ENCODE data around the gene TRIM41.
"Not testable (repeated sequence)": the region's sequence is repeated elsewhere in the genome, so short reads cannot be mapped to it uniquely, and the experiment has no call there.

TRIM41 gene

DNA sequence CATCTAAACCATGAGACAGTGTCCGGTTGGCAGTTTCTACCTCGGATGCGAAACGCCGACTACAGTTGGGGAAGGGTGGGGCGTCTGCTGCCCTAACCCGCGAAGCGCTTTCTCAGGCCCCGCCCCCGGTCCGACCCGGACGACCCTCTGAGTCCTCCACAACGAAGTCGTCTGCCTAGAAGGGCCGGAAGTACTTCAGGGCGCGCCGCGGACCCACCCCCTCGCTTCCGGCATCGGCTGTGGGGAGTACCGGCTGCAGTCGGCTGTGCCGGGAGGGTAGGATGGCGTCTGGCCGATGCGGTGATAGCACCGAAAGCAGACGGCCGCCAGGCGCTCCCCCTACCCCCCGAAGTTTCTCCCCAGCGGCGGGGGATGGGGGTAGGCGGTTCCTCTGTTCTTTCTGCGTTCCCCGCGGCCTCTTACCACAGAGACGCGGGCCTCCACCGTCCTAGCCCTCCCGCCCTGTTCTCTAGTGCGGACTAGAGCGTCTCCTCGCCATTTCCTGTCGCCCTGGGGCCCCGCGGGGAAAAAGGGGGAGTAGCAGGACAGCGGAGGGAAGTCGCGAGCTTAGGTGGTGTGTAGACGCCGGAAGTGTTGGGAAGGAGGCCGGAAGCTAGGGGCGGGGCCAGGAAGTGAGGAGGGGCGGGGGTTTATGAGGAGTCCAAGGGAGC is at the start of gene TRIM41:
TRIM41 (plus strand) TSS at position 224 of the 671 bp plus-strand sequence. CDS start 719 bp downstream, outside the sequence.
- DNase-seq (ENCODE audit: low spot score), result peak; percentile 93

DNA sequence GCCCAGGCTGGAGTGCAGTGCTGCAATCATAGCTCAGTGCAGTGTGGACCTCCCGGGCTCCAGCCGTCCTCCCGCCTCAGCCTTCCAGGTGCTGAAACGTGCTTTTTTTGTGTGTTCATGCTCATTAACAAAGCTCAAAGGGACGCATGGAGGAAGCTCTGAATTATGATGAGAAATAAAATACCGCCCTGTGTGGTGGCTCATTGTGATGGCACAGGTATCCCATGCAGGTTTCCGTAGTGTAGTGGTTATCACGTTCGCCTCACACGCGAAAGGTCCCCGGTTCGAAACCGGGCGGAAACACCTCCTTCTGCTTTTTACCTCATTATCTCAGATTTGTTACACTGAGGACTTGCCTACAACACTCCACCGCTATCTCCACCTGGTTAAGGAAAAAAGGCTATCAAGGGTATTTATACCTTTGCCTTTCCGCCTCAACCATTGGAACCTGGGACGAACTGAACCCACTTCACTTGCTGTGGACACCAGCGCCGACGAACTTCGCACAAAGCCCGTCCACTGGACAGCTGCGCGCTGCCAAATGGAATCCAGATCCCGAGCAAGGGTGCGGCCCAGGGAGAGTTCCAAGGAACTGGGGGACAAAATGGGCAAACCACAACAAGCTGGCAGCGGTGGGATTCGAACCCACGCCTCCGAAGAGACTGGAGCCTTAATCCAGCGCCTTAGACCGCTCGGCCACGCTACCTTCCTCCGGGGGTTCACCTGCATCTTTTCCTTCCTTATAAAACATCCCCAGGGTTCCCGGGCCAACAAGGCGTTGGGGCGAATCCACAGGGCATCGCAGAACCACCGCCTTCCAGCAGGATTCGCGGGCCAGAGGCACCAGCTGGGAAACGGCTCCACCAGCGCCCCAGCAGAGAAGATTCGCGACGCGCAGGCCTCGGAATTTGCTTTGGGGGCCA is 49.4 kb upstream of the TRIM41 start:
- no peak for DNase-seq (ENCODE audit: low spot score)

DNA sequence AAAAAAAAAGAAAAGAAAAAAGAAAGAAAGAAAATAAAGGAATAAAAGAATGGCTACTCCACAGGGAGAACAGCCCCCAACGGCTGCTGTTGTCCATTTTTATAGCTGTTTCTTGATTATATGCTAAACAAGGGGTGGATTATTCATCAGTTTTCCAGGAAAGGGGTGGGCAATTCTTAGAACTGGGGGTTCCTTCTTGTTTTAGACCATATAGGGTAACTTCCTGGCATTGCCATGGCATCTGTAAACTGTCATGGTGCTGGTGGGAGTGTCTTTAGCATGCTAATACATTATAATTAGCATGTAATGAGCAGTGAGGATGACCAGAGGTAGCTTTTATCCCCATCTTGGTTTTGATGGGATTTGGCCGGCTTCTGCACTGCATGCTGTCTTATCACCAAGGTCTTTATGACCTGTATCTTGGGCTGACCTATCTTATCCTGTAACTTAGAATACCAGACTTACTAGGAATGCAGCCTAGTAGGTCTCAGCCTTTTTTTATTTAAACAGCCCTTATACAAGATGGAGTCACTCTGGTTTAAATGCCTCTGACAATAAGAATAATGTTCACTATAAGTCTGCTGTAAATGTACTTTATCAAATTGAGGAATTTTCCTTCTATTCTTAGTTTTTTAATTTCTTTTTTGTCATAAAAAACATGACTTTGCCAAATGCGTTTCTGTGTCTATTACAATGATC is 46.7 kb upstream of the TRIM41 start:
- no peak for DNase-seq (ENCODE audit: low spot score)

DNA sequence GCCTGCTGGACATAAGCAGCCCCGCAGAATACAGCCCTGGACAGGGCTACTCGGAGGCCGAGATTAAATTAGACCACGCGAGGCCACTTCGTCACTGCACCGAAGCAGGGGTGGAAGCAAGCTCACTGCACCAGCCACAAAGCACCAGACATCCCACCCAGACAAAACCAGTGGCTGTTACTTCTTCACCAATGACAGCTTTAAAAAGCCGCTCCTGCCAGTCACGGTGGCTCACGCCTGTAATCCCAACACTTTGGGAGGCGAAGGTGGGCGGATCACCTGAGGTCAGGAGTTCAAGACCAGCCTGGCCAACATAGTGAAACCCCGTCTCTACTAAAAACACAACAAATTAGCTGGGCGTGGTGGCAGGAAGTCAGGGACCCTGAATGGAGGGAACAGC is 45.5 kb upstream of the TRIM41 start:
- not testable (repeated sequence) for DNase-seq (ENCODE audit: low spot score)

DNA sequence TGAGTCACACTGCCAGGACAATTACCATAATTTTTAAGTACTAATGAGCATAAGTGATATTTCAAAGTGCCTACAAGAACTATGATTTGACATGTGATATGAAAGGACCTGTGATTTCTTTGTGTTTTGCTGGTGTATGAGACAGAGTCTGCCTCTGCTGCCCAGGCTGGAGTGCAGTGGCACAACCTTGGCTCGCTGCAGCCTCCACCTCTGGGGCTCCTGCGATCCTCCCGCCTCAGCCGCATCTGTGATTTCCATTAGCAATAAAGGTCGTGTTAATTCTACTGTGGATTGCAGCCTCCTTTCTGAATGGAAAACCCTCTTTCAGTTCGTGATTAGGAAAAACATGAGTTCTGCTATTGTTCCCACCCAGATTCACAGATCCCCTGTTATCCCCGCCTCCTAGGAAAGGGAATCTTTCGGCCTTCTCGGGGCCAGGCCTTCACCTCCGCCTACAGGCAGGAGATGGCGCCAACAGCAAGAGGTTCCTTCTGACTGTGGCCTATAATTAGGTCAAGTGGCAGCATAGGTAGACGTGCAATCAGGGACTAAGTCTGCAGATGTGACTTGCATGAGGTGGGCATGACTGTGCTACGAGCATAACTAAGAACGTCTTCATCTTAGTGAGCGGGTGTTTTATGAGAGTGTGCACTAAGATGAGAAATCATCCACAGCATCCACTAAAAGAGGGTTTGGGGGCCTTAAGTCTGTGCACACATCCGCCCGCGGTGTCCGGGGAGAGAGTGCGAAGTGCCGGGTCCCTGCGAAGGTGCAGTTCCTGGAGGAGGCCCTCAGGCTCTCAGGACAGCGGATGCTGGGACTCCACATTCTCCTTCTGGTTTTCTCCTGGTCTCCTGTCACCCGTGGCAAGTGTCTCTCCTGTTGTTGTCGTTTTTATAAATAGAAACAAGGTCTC is 41.2 kb upstream of the TRIM41 start:
- DNase-seq (ENCODE audit: low spot score), result peak; percentile 69

DNA sequence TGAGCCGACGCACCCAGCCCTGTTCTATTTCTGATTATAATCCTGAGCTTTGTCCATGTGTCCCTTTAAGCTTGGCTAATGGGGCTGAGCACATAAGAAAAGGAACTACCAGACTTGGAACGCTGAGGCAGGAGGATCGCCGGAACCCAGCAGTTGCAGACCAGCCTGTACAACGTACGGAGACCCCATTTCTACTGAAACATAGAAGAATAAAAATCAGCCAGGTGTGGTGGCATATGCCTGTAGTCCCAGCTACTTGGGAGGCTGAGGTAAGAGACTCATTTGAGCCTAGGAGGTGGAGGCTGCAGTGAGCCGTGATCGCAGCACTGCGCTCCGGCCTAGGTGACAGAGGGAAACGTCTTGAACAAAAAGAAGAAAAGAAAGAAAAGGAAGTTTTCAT is 40.4 kb upstream of the TRIM41 start:
- no peak for DNase-seq (ENCODE audit: low spot score)

DNA sequence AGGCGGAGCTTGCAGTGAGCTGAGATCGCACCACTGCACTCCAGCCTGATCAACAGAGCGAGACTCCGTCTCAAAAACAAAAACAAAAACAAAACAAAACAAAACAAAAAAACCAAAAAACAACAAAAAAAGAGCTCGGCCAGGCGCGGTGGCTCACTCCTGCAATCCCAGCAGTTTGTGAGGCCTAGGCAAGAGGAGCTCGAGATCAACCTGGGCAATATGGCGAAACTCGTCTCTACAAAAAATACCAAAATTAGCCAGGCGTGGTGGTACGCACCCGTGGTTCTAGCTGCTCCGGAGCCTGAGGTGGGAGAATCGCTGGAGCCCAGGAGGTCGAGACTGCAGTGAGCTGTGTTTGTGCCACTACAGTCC is 38.2 kb upstream of the TRIM41 start:
- no peak for DNase-seq (ENCODE audit: low spot score)

DNA sequence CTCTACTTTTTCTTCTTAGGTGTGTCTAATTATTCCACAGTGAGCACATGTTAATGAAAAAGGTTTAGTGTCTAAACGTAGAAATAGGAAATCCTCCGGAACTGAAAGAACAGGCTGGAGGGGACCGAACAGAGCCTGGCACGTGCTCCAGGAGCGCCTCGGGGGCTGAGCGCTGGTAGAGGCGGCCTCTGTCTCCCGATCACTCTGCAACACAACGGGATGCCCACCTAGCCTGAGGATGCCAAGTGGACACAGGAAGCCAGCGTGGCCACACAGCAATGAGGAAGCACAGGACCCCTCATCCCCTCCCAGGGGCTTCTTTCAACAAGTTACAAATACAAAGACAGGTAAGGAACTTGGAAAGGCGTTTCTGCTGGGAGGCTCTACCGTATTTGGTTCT is 37.5 kb upstream of the TRIM41 start:
- DNase-seq (ENCODE audit: low spot score), result no peak

DNA sequence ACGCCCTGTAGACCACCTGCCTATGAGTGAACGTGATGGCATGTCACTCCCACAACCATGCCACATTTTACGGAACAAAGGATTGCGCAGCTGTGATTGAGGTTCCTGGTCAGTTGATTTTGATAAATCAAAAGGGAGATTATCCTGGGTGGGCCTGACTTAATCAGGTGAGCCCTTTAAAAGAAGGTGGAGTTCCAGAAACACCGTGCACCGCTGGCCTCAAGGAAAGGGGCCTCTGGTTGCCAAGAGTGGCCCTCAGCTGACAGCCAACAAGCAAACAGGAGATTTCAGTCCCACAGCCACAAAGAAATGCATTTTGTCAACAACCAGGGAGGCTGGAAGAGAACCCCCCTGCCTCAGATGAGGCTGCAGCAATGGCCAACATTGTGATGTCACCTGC is 37.1 kb upstream of the TRIM41 start:
- DNase-seq (ENCODE audit: low spot score), result no peak

DNA sequence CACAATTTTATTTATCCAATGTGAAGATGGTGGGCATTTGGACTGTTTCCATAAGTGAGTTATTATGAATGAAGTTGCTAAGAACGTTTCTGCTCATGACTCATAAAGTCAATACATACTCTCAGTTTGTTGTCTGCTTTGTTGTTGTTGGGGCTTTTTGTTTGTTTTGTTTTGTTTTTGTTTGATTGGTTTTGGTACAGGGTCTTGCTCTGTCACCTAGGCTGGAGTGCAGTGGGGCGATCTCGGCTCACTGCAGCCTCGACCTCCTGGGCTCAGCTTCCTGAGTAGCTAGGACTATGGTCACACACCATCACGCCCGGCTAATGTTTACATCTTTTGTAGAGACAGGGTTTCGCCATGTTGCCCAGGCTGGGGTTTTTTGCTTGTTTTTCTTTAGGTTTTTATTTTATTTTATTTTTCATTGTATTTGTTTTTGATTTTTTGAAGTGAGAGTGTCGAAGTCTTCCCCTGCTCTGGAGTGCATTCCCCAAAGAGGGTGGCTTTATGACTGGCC is 36.0 kb upstream of the TRIM41 start:
- DNase-seq (ENCODE audit: low spot score), result no peak

DNA sequence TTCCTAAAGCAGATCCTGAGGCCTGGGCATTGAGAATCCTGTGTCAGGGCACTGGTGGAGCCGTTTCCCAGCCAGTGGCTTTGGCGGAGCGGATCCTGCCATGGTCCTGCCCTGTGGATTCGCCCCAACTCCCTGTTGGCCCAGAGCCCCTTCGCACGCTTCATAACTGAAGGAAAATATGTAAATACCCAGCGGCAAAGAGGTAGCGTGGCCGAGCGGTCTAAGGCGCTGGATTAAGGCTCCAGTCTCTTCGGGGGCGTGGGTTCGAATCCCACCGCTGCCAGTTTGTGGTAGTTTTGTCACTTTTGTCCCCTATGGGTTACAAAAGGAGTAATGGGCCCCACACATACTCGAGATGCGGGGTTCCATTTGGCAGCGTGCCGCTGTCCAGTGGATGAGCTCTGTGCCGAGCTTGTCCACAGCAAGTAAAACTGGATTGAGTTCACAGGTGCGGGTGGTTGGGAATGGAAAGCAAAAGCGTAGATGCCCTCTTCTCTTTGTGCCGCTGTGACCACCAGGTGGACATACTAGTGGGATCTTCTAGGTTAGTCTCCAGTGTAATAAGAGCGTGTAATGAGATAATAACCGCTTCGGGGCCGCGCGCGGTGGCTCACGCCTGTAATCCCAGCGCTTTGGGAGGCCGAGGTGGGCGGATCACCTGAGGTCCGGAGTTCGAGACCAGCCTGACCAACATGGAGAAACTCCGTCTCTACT is 35.4 kb upstream of the TRIM41 start:
- DNase-seq (ENCODE audit: low spot score), result peak; percentile 79

DNA sequence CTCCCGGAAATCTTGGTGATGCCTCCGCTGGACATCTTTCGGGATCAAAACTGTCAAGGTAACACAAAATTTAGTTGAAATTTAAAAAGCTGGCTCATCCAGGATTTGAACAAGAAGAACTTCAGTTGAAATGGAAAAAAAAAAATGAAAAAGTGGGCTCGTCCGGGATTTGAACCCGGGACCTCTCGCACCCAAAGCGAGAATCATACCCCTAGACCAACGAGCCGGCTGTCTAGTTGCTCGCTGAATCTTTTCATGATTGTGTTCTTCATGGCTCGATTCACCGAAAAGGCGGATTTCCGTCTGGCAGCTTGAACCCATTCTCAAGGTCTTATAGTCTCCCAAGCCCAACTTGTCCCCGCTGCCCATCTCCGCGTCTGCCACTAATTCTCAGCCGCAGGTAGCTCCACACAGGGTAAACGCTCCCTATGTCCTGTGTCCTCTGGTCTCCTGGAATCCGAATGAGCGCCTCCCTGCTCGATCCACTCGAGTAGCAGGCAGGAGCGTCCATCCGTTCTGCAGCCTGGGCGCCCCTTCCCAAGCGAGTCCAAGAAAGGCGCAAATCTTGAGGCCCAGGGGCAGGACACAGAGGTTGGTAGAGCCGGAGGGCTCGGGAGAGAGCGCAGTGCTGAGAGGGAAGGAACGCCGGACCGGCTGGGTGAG is 34.2 kb upstream of the TRIM41 start:
- peak; percentile 44 for DNase-seq (ENCODE audit: low spot score)

DNA sequence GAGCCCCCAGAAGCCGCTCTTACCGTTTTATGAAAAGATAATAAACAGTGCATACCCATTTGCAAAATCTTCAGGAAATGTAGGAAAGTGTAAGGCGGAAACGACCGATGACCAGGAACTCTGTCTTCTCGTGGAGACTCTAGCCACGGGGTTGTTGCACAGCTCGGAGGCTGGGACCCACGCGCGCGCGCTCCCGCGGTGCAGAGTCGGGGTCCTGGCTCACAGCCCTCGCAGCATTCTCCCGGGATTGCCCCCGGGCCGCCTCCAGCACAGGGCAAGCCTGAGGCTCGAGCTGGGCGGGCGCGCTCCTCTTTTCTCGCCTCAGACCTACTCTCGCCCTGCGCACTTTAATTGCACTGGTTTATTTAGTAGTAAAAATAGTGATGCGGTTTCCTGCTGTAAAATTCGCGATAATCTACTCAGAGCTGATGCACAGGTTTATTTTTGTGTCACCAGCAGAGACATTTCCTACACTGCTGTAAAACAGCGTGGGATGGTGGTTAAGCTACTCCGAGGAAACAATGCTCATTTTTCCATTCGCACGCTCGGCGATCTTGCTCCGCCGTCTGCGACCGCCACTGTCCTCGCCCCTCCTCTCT is 33.6 kb upstream of the TRIM41 start:
- no peak for DNase-seq (ENCODE audit: low spot score)

DNA sequence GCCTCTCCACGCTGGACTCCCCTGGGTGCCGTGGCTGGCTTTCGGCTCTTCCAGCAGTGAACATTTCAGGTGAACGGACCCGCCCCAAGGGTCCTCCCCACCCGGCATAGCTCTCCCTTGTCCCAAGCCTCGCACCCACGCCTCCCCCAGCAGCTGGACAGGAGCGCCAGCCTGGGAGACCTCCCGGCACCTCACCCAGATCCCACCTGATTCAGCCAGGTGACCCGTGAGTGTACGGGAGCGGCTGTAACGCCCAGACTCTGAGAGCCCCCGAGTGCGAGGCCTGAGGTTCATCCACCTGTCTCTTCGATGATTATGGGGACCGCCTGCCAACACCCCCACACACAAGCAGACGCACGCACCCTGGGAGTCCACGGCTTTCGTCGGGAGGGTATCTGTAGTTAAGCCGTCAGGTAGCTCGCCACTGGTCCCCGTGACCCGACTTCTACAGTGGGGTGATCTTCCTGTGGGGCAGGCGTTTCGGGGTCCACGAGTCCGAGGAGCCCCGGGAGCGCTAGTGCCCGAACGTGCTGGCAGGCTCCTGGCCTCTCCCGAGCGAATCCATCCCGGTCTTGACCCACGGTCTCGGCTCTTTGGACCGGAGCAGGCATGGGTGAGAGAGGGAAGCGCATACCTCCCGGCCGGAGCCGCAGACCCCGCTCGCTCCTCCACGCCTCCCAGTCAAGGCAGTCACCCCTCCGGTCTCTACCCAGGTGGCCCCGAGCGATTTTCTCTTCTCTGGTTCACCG is 32.9 kb upstream of the TRIM41 start:
- DNase-seq (ENCODE audit: low spot score), result no peak

DNA sequence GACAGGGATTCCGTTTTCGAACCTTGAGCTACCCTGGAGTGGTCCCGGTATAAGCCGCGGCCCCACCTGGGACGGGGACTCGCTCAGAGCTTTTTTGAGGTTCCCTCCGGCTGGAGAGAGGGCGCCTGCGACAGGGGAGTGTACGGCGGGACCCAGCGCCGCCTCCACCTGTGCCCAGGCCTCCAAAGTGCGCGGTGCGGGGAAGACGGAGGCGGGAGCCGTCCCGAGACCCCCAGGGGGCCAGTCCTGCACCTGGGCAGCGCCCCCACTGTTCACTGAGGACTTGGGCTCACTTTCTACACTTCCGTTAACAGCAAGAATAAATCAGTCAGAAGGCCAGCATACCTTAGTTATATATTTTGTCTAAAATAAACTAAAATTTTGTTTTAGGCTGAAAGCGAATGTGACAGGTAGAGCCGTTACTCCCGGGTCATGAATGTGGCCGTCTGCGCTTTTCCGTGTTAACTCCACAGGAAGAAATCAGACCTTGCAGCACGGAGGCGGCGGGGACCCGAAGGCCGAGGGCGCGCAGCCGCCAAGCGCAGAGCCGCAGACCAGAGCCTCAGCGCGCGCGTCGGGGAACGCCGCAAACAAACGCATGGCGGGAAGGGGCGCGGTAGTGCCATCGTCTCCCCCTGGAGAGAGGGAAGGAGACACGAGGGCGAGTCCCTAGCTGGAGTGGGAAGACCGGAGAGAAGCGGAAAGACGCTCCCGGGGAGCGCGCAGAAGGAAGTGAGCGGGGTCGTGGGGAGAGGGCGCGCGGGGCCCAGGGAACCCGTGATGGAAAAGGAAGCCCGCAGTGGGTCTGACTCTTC is 32.2 kb upstream of the TRIM41 start:
- no peak for DNase-seq (ENCODE audit: low spot score)

DNA sequence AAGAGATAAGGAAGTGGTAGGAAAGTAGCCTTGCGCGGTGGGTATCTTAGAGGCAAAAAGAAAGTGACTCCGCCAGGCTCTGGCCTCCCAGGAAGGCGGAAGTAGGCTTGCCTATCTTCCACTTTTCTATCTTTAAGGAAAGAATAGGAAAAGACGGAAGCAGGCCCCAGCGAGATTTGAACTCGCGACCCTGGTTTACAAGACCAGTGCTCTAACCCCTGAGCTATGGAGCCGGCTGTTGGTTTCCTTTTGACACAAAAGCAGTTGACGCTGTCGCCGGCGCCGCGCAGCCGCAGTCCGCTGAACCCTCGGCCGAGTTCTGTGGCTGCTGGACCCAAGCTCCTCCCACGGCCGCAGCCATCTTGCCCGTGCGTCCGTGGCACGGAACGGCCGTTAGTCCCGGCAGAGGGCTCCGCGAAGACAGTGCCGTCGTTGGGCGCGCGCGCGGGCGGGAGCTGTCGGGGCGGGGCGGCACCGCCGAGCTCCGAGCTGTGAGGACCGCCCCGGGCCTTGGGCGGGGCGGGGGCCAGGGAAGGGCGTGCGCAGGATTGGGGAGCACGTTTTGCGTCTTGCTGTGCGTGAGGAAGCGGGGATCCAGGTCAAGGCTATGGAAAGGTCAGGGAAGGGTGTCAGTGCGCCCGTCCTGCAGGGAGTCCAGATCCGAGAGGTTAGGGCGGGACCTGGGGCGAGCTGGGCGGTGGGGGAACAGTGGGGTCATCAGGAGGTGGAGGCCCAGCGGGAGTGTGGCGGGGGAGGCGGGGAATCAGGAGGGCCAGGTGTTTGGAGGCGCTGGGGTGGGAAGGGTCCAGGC is 31.4 kb upstream of the TRIM41 start:
- DNase-seq (ENCODE audit: low spot score), result peak; percentile 93

DNA sequence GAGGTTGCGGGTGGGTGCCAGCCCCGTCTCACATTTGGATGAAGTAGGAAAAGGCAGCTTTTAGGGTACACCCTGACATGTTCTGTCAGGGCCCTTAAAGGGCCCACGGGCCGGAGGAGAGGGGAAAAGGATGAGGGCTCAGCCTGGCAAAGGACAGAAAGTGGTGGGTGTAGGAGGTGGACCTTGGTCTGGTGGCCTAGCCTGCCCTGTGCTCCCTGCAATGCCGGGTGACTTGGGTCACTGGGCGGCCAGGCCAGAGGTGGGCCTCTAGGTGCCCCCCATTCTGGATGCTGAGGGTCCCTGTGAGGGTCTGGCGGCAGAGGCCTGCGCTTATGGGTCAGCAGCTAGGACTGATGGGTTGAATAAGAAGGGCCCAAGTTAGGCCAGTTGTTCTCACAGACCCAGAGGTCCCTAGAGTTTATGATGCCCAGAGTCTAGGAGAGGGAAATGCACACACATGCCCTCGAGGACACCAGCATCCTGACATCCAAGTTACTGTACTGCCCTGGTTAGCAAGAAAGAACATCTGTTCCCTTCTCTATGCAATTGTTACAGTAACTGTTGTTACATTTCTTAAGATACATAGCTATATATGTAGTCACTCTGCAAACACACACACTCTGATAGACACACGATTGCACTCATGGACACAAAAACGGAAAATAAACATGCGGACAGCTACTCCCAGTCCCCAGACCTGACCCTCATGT is 30.6 kb upstream of the TRIM41 start:
- DNase-seq (ENCODE audit: low spot score), result no peak

All from GM03348 (cell line).